ENCODE results near the gene TBCA. TPM values are rescaled to one million over a fixed set of nuclear protein-coding genes. Genes with fewer than 3 reads are reported as not detected.
A peak's percentile ranks its signal among the peaks of the same experiment; 100 is the strongest.

The TBCA gene
- total and polyA plus RNA-seq, 9 of the 15 experiments (the other 6 are each of a cell fraction or from before 2014, with no cell fraction given): 164 to 661 (median 334) TPM

DNA sequence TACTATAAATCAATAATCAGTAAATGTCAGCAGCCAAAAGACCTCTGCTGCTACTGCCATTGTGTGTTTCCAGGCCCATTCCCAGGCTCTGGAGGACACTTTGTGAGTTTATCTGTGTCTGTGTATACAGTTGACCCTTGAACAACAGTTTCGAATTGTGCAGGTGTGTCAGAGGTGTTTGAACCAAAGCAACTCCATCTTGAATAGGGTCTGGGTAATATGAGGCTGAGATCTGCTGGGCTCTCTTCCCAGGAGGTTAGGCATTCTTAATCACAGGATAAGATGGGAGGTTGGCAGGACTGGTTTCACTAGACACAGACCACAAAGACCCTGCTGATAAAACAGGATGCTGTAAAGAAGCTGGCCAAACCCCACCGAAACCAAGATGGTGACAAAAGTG, 2.3 kb upstream of the TBCA start (continued):
- peak; percentile 43; the same call in 1 of the 2 replicates for TF ChIP-seq ZNF175 (CRISPR knock-in tag; IDR thresholded peaks at IDR 0.05; ENCODE audit: low read depth)
- no peak; the same call in 1 of the 2 replicates for TF ChIP-seq ZNF668 (CRISPR knock-in tag; IDR thresholded peaks at IDR 0.05)
- TF ChIP-seq GTF2A2 (tag; IDR thresholded peaks at IDR 0.05): 0 out of 2 replicates have a peak, but pooled peaks have one; percentile 47
- TF ChIP-seq ZNF699 (CRISPR knock-in tag; IDR thresholded peaks at IDR 0.05; ENCODE audit: insufficient replicate concordance): no peak
- no peak for TF ChIP-seq MTA1 (IDR thresholded peaks at IDR 0.05; ENCODE audit: borderline replicate concordance)
- TF ChIP-seq, protein P1, sequence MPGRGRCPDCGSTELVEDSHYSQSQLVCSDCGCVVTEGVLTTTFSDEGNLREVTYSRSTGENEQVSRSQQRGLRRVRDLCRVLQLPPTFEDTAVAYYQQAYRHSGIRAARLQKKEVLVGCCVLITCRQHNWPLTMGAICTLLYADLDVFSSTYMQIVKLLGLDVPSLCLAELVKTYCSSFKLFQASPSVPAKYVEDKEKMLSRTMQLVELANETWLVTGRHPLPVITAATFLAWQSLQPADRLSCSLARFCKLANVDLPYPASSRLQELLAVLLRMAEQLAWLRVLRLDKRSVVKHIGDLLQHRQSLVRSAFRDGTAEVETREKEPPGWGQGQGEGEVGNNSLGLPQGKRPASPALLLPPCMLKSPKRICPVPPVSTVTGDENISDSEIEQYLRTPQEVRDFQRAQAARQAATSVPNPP (IDR thresholded peaks at IDR 0.05; ENCODE audit: borderline replicate concordance, insufficient read depth, insufficient read length): no peak
- TF ChIP-seq GABPA (tag; conservative IDR thresholded peaks at IDR 0.05; ENCODE audit: low read depth): no peak
- TF ChIP-seq SRSF3 (IDR thresholded peaks at IDR 0.05; ENCODE audit: insufficient read depth, low read length): no peak
- 0 out of 2 replicates have a peak, but pooled peaks have one; percentile 60 for TF ChIP-seq E2F3 (CRISPR knock-in tag; IDR thresholded peaks at IDR 0.05)
- TF ChIP-seq, protein P2, sequence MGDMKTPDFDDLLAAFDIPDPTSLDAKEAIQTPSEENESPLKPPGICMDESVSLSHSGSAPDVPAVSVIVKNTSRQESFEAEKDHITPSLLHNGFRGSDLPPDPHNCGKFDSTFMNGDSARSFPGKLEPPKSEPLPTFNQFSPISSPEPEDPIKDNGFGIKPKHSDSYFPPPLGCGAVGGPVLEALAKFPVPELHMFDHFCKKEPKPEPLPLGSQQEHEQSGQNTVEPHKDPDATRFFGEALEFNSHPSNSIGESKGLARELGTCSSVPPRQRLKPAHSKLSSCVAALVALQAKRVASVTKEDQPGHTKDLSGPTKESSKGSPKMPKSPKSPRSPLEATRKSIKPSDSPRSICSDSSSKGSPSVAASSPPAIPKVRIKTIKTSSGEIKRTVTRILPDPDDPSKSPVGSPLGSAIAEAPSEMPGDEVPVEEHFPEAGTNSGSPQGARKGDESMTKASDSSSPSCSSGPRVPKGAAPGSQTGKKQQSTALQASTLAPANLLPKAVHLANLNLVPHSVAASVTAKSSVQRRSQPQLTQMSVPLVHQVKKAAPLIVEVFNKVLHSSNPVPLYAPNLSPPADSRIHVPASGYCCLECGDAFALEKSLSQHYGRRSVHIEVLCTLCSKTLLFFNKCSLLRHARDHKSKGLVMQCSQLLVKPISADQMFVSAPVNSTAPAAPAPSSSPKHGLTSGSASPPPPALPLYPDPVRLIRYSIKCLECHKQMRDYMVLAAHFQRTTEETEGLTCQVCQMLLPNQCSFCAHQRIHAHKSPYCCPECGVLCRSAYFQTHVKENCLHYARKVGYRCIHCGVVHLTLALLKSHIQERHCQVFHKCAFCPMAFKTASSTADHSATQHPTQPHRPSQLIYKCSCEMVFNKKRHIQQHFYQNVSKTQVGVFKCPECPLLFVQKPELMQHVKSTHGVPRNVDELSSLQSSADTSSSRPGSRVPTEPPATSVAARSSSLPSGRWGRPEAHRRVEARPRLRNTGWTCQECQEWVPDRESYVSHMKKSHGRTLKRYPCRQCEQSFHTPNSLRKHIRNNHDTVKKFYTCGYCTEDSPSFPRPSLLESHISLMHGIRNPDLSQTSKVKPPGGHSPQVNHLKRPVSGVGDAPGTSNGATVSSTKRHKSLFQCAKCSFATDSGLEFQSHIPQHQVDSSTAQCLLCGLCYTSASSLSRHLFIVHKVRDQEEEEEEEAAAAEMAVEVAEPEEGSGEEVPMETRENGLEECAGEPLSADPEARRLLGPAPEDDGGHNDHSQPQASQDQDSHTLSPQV (IDR thresholded peaks at IDR 0.05): peak; percentile 91
- TF ChIP-seq ZNF174 (CRISPR knock-in tag; IDR thresholded peaks at IDR 0.05): no peak
- TF ChIP-seq, protein P3, sequence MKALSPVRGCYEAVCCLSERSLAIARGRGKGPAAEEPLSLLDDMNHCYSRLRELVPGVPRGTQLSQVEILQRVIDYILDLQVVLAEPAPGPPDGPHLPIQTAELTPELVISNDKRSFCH (CRISPR knock-in tag; IDR thresholded peaks at IDR 0.05): no peak
- TF ChIP-seq, protein P3 (tag; IDR thresholded peaks at IDR 0.05): peak; percentile 63; the same call in 1 of the 2 replicates
- no peak for TF ChIP-seq ASH1L (IDR thresholded peaks at IDR 0.05; ENCODE audit: borderline replicate concordance, low read depth, partially characterized antibody)
- TF ChIP-seq ZNF561 (CRISPR knock-in tag; conservative IDR thresholded peaks at IDR 0.05): no peak
- TF ChIP-seq CBFA2T2 (conservative IDR thresholded peaks at IDR 0.05): no peak
- TF ChIP-seq PTTG1 (tag; IDR thresholded peaks at IDR 0.05; ENCODE audit: low read depth): peak; percentile 86
- TF ChIP-seq FOXA3 (CRISPR knock-in tag; conservative IDR thresholded peaks at IDR 0.05 in 1 of 2, IDR thresholded peaks at IDR 0.05 in 1 of 2): no peak
- TF ChIP-seq HLTF (IDR thresholded peaks at IDR 0.05): no peak
- TF ChIP-seq ARID3B (CRISPR knock-in tag; IDR thresholded peaks at IDR 0.05; ENCODE audit: borderline replicate concordance): no peak
- TF ChIP-seq ZNF444 (CRISPR knock-in tag; IDR thresholded peaks at IDR 0.05): no peak
- peak; percentile 73 for TF ChIP-seq ZNF766 (CRISPR knock-in tag; conservative IDR thresholded peaks at IDR 0.05)
